HCT116 (cell line): Measurements from ENCODE around the gene CACNA2D3.

ENCODE experiments used
- CTCF ChIP-seq, 3 experiments: fragments of 200-600 bp in 1 of 3; sonication (generic) in 1 of 3; IDR thresholded peaks in 2 of 3; conservative IDR thresholded peaks in 1 of 3; 2 replicates each; pipeline ENCODE4 v1.5.1; 2012 to 2017; ENCODE audit warnings: low read depth in 2 of 3, low read length in 2 of 3, antibody characterized with exemption in 1 of 3, borderline replicate concordance in 1 of 3, control low read depth in 1 of 3, mild to moderate bottlenecking in 1 of 3, mixed read lengths in 1 of 3, mixed run types in 1 of 3, moderate library complexity in 1 of 3; ENCODE audit not compliant: insufficient read depth in 1 of 3
- EGR1 ChIP-seq: IDR thresholded peaks from 2 replicates; pipeline ENCODE4 v1.6.1; 2012; ENCODE audit warnings: low read depth
- FOSL1 ChIP-seq: IDR thresholded peaks from 2 replicates; pipeline ENCODE4 v1.6.1; 2012; ENCODE audit warnings: low read depth
- POLR2A ChIP-seq: IDR thresholded peaks from 2 replicates; pipeline ENCODE4 v1.7.0; 2011; ENCODE audit warnings: borderline replicate concordance; ENCODE audit not compliant: insufficient read depth, insufficient read length; ENCODE audit errors: extremely low read depth
- RAD21 ChIP-seq: IDR thresholded peaks from 2 replicates; pipeline ENCODE4 v1.6.1; 2012; ENCODE audit warnings: low read depth, mild to moderate bottlenecking
- REST ChIP-seq: IDR thresholded peaks from 2 replicates; pipeline ENCODE4 v1.6.1; 2012; ENCODE audit warnings: low read depth
- SP1 ChIP-seq: IDR thresholded peaks from 2 replicates; pipeline ENCODE4 v1.6.1; 2012; ENCODE audit warnings: low read depth

GRCh38 chr3:54083921-54084320, 38.4 kb upstream of the CACNA2D3 start:
- TF ChIP-seq RAD21: no peak
- TF ChIP-seq CTCF (IDR thresholded peaks at IDR 0.05 in 2 of 3, conservative IDR thresholded peaks at IDR 0.05 in 1 of 3; ENCODE audit: borderline replicate concordance in 1 of 3, insufficient read depth in 1 of 3, low read depth in 2 of 3, low read length in 2 of 3): no peak
- TF ChIP-seq POLR2A: no peak
- no peak for TF ChIP-seq SP1
- no peak for TF ChIP-seq EGR1
- TF ChIP-seq FOSL1: no peak
- no peak for TF ChIP-seq REST
